HG02840 (cell line): ENCODE data around the gene CFAP68.
"Not testable (repeated sequence)": the region's sequence is repeated elsewhere in the genome, so short reads cannot be mapped to it uniquely, and the experiment has no call there.

Experiments
- ATAC-seq: cut with Tn5 transposase; IDR thresholded peaks from one replicate; pipeline ENCODE4 v1.9.1; 2021; ENCODE audit warnings: mild to moderate bottlenecking, moderate library complexity, moderate number of reproducible peaks; ENCODE audit not compliant: unreplicated experiment, low FRiP score

Gene CFAP68

GRCh38 chr11:111870113-111870512 lies 9.2 kb upstream of the CFAP68 start:
- ATAC-seq: no peak

GRCh38 chr11:111870522-111870885 lies 8.8 kb upstream of the CFAP68 start:
- ATAC-seq: no peak

- peak; percentile 82 for ATAC-seq
Measured at GRCh38 chr11:111870886-111871692, 8.3 kb upstream of the CFAP68 start, which contains the start of gene ALG9. Gene ALG9, minus strand, starts transcription at chr11:111871581. Its CDS starts 99 bp downstream, at chr11:111871482.

GRCh38 chr11:111871693-111872161 lies 7.6 kb upstream of the CFAP68 start:
- ATAC-seq: no peak

- ATAC-seq: peak; percentile 4
Measured at GRCh38 chr11:111878385-111878848, 924 bp upstream of the CFAP68 start.

GRCh38 chr11:111879637-111879960 lies 258 bp downstream of the CFAP68 start:
- no peak for ATAC-seq

GRCh38 chr11:111882202-111882601 lies 2.9 kb downstream of the CFAP68 start:
- no peak for ATAC-seq

GRCh38 chr11:111885053-111885452 lies 5.7 kb downstream of the CFAP68 start:
- not testable (repeated sequence) for ATAC-seq

GRCh38 chr11:111886032-111886431 lies 6.7 kb downstream of the CFAP68 start:
- no peak for ATAC-seq

GRCh38 chr11:111886844-111887243 lies 7.5 kb downstream of the CFAP68 start:
- ATAC-seq: no peak

GRCh38 chr11:111905411-111905810 lies 26.1 kb downstream of the CFAP68 start:
- no peak for ATAC-seq

- ATAC-seq: no peak
Measured at GRCh38 chr11:111906680-111907079, 27.3 kb downstream of the CFAP68 start.

- no peak for ATAC-seq
Measured at GRCh38 chr11:111908639-111909305, 29.4 kb downstream of the CFAP68 start.

- ATAC-seq: no peak
Measured at GRCh38 chr11:111909378-111909777, 30.0 kb downstream of the CFAP68 start.

GRCh38 chr11:111910676-111911562 lies 31.6 kb downstream of the CFAP68 start:
- ATAC-seq: no peak

- no peak for ATAC-seq
Measured at GRCh38 chr11:111911563-111912401, 32.4 kb downstream of the CFAP68 start, which contains the start of gene CRYAB. Gene CRYAB, minus strand, starts transcription at chr11:111911770. Its CDS starts 46 bp downstream, at chr11:111911724.

GRCh38 chr11:111912535-111912934 lies 33.2 kb downstream of the CFAP68 start, which contains the start of gene HSPB2:
Gene HSPB2, plus strand, starts transcription at chr11:111912734. Its CDS starts 96 bp downstream, at chr11:111912830.
- no peak for ATAC-seq

- ATAC-seq: no peak
Measured at GRCh38 chr11:111913031-111913861, 33.9 kb downstream of the CFAP68 start.

- no peak for ATAC-seq
Measured at GRCh38 chr11:111913997-111914396, 34.7 kb downstream of the CFAP68 start.
